NB4 (cell line): Measurements from ENCODE around the gene ZNF169.

ENCODE experiments used
- CTCF ChIP-seq: IDR thresholded peaks from one replicate; pipeline ENCODE4 v1.5.1; 2012; ENCODE audit warnings: low read depth, low read length
- MAX ChIP-seq: IDR thresholded peaks from 2 replicates; pipeline ENCODE4 v1.6.1; 2011; ENCODE audit warnings: low read depth, low read length
- MYC ChIP-seq: IDR thresholded peaks from 2 replicates; pipeline ENCODE4 v1.6.1; 2011; ENCODE audit warnings: low read depth, low read length
- POLR2A ChIP-seq: IDR thresholded peaks from 2 replicates; pipeline ENCODE4 v1.6.1; 2011; ENCODE audit warnings: mild to moderate bottlenecking; ENCODE audit not compliant: insufficient read length; ENCODE audit errors: extremely low read depth

- no peak for TF ChIP-seq CTCF
- TF ChIP-seq POLR2A, result no peak
- TF ChIP-seq MAX, result no peak
- no peak for TF ChIP-seq MYC
These were observed 27.0 kb downstream of the ZNF169 start for GRCh38 chr9:94286116-94286515.
